Osteocyte (in vitro differentiated cells): ENCODE measurements around the gene ZDHHC17. TPM values are rescaled to one million over a fixed set of nuclear protein-coding genes. Genes with fewer than 3 reads are reported as not detected.

ENCODE experiments used
- DNase-seq: peaks from one replicate; pipeline ENCODE4 v3.0.0; 2021; ENCODE audit warnings: mixed read lengths; ENCODE audit not compliant: unreplicated experiment; ENCODE audit errors: extremely low spot score
- H3K27ac Mint-ChIP-seq: one replicate; pipeline ENCODE4 v1.8.0; 2021; ENCODE audit warnings: mild to moderate bottlenecking, mixed read lengths; ENCODE audit not compliant: unreplicated experiment
- H3K27me3 Mint-ChIP-seq: one replicate; pipeline ENCODE4 v1.8.0; 2021; ENCODE audit warnings: mixed read lengths; ENCODE audit not compliant: unreplicated experiment
- H3K36me3 Mint-ChIP-seq: one replicate; pipeline ENCODE4 v1.8.0; 2021; ENCODE audit warnings: mixed read lengths; ENCODE audit not compliant: unreplicated experiment
- H3K4me1 Mint-ChIP-seq: one replicate; pipeline ENCODE4 v1.8.0; 2021; ENCODE audit warnings: mixed read lengths; ENCODE audit not compliant: unreplicated experiment
- H3K4me3 Mint-ChIP-seq: one replicate; pipeline ENCODE4 v1.8.0; 2021; ENCODE audit warnings: mild to moderate bottlenecking, moderate library complexity, mixed read lengths; ENCODE audit not compliant: unreplicated experiment
- H3K9me3 Mint-ChIP-seq: one replicate; pipeline ENCODE4 v1.8.0; 2021; ENCODE audit warnings: mixed read lengths; ENCODE audit not compliant: unreplicated experiment
- long read RNA-seq: library from polyadenylated mRNA; unstranded; transcript quantifications from one replicate; pipeline ENCODE4 v2.0.0, GENCODE V29; 2021
- total RNA-seq: library from RNA; stranded (reverse); gene quantifications from 2 replicates; pipeline ENCODE4 v1.2.1, GENCODE V29; 2021
- TF ChIP-seq, protein P1 (sequence below): fragments of 200-600 bp; sonication (generic); IDR thresholded peaks from 2 replicates; pipeline ENCODE4 v1.5.0; 2021; ENCODE audit warnings: antibody characterized with exemption, mild to moderate bottlenecking, moderate library complexity

The ZDHHC17 gene, protein sequence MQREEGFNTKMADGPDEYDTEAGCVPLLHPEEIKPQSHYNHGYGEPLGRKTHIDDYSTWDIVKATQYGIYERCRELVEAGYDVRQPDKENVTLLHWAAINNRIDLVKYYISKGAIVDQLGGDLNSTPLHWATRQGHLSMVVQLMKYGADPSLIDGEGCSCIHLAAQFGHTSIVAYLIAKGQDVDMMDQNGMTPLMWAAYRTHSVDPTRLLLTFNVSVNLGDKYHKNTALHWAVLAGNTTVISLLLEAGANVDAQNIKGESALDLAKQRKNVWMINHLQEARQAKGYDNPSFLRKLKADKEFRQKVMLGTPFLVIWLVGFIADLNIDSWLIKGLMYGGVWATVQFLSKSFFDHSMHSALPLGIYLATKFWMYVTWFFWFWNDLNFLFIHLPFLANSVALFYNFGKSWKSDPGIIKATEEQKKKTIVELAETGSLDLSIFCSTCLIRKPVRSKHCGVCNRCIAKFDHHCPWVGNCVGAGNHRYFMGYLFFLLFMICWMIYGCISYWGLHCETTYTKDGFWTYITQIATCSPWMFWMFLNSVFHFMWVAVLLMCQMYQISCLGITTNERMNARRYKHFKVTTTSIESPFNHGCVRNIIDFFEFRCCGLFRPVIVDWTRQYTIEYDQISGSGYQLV
- total RNA-seq = 41.1 and 44.3 TPM in 2 replicates
- long read RNA-seq, full-length matches to known transcripts = 28 of 93 reads
- long read RNA-seq, partial matches to known transcripts = 34 of 93 reads
- long read RNA-seq, other reads (novel, unspliced or antisense) = 31 of 93 reads

DNA sequence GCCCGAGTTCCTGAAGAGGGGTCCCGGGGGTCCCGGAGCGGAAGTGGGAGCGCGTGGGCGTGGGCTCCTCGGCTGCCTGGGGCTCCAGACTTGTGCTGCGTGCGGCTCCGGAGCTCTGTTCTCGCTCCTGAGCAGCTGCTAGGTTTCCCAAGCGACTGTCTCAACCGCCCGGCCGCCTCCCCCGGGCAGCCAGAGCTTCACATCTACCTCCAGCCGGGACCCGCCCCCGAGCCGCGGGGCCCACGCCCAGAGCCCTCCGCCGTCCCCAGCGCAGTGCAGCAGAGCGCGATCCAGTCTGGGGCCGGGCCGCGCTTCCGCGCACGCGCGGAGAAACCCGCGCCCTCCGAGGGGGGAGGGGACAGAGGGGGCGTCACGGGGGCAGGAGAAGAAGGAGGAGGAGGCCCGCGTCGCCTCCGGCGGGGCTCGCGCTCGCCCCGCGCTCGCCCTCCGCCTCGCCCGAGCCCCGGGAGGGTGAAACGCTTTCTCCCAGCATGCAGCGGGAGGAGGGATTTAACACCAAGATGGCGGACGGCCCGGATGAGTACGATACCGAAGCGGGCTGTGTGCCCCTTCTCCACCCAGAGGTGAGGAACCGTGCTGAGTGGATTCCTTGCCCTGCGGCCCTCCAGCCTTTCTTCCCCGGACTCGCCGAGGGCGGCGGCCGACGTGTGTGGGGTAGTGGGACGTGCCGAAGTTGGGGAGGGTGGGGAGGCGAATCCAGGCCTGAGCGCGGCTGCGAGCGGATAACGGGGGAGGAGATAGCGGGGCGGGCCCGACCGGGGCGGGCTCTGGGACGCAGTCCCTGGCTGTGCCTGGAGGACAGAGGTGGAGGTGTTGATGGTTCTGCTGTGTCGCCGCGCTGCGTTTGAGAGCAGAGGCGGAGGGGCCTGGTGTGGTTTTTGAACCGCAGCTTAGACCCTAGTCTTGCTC lies at the start of gene ZDHHC17:
TSS of gene ZDHHC17 (plus strand) at position 370 of the 930 bp plus-strand sequence. CDS start at position 492, 122 bp downstream.
- H3K27ac Mint-ChIP-seq = peak within 1 kb of the TSS; percentile 98
- peak; percentile 99 for DNase-seq
- H3K27me3 Mint-ChIP-seq = no peaks in the 10 kb centered on the region

DNA sequence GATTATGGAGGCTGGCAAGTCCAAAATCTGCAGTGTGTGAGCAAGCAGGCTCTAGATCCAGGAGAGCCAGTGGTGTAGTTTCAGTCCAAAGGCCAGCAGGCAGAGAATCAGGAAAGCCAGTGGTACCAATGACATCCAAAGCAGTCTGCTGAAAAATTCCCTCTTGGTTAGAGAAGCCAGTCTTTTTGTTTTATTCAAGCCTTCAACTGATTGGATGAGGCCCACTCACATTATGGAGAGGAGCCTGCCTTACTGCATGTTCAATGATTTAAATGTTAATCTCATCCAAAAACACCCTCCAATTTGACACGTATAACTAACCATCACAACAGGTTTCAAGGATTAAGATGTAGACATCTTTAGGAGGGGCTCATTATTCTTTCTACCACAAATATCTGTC lies 49.5 kb upstream of the ZDHHC17 start:
- H3K36me3 Mint-ChIP-seq = no peaks in the 10 kb centered on the region
- H3K27me3 Mint-ChIP-seq = no peaks in the 10 kb centered on the region
- peaks cover 17% of the 10 kb centered on the region for H3K4me1 Mint-ChIP-seq
- H3K27ac Mint-ChIP-seq = no peak overlapping the region
- no peaks in the 10 kb centered on the region for H3K9me3 Mint-ChIP-seq
- H3K4me3 Mint-ChIP-seq = no peak overlapping the region
- TF ChIP-seq, protein P1, sequence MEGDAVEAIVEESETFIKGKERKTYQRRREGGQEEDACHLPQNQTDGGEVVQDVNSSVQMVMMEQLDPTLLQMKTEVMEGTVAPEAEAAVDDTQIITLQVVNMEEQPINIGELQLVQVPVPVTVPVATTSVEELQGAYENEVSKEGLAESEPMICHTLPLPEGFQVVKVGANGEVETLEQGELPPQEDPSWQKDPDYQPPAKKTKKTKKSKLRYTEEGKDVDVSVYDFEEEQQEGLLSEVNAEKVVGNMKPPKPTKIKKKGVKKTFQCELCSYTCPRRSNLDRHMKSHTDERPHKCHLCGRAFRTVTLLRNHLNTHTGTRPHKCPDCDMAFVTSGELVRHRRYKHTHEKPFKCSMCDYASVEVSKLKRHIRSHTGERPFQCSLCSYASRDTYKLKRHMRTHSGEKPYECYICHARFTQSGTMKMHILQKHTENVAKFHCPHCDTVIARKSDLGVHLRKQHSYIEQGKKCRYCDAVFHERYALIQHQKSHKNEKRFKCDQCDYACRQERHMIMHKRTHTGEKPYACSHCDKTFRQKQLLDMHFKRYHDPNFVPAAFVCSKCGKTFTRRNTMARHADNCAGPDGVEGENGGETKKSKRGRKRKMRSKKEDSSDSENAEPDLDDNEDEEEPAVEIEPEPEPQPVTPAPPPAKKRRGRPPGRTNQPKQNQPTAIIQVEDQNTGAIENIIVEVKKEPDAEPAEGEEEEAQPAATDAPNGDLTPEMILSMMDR = no peak
- no peak for DNase-seq

More for the DNA sequence above, at the start of gene ZDHHC17:
- Mint-ChIP-seq H3K4me3 (peak within 1 kb of the TSS; percentile 96), H3K9me3 (no peaks in the 10 kb centered on the region), H3K4me1 (peaks cover 26% of the 10 kb centered on the region), H3K36me3 (no peaks in the 10 kb centered on the region)
- TF ChIP-seq, protein P1 = no peak

DNA sequence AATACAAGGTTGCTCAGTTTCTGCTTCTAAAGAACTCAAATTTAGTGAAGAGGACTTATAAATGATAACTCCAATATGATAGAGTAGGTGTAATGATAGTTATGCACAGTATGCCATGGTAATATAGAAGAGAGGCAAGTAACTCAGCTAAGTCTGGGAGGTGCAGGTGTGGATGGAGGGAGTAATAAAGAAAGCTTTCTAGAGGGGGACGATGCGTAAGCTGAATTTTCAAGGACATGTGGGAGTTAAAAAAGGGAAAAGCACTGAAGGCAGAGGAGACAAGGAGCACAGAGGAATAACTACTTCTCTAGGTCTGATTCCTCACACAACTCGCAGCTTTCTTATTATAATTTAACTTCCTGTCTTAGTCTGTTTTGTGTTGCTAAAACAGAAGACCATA lies 49.1 kb upstream of the ZDHHC17 start:
- Mint-ChIP-seq H3K27me3 (no peaks in the 10 kb centered on the region), H3K9me3 (no peaks in the 10 kb centered on the region), H3K36me3 (no peaks in the 10 kb centered on the region), H3K27ac (no peak overlapping the region), H3K4me3 (no peak overlapping the region), H3K4me1 (peaks cover 21% of the 10 kb centered on the region)
- no peak for DNase-seq
- TF ChIP-seq, protein P1 = no peak

DNA sequence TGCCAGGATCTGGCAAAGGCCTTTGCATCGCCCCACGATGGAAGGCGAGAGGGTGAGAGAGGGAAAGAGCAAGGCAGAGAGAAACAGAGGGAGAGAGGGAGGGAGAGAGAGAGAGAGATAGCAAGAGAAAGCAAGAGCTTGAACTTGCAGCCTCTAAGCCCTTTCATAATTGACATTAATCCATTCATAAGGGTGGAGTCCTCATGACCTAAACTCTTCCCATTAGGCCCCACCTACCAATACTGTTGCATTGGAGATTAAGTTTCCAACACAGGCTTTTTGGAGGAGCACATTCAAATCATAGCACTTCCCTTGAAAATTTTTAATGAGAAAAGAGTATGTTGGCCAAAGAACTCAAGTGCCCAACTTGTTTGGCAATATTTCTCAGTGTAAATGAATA lies 48.6 kb upstream of the ZDHHC17 start:
- Mint-ChIP-seq H3K27ac (no peak overlapping the region), H3K9me3 (no peaks in the 10 kb centered on the region), H3K36me3 (no peaks in the 10 kb centered on the region), H3K4me3 (no peak overlapping the region), H3K4me1 (peaks cover 26% of the 10 kb centered on the region), H3K27me3 (no peaks in the 10 kb centered on the region)
- no peak for DNase-seq
- TF ChIP-seq, protein P1 = no peak
